KMS-11 (cell line): Measurements from ENCODE around the gene ZNF71.
A peak's percentile ranks its signal among the peaks of the same experiment; 100 is the strongest.

Experiments used
- H2AFZ ChIP-seq: fragments of 200-600 bp; sonication (generic); 2 replicates; pipeline ENCODE4 v1.6.1; 2016; ENCODE audit warnings: antibody characterized with exemption, mixed run types, low read depth
- H3K27ac ChIP-seq: fragments of 200-600 bp; sonication (generic); 2 replicates; pipeline ENCODE4 v1.6.1; 2016; ENCODE audit warnings: mild to moderate bottlenecking, mixed run types
- H3K27me3 ChIP-seq: fragments of 200-600 bp; sonication (generic); 2 replicates; pipeline ENCODE4 v1.6.1; 2017; ENCODE audit warnings: mild to moderate bottlenecking, low read depth, mixed run types, moderate library complexity; ENCODE audit not compliant: insufficient read depth
- H3K36me3 ChIP-seq: fragments of 200-600 bp; sonication (generic); 2 replicates; pipeline ENCODE4 v1.6.1; 2017; ENCODE audit warnings: mild to moderate bottlenecking, mixed run types; ENCODE audit not compliant: insufficient read depth
- H3K4me1 ChIP-seq: fragments of 200-600 bp; sonication (generic); 2 replicates; pipeline ENCODE4 v1.6.1; 2016; ENCODE audit warnings: mild to moderate bottlenecking, low read depth, mixed run types; ENCODE audit not compliant: poor library complexity, severe bottlenecking
- H3K4me2 ChIP-seq: fragments of 200-600 bp; sonication (generic); 2 replicates; pipeline ENCODE4 v1.7.0; 2016; ENCODE audit warnings: mild to moderate bottlenecking, mixed run types
- H3K4me3 ChIP-seq: fragments of 200-600 bp; sonication (generic); IDR thresholded peaks from 2 replicates; pipeline ENCODE4 v1.6.1; 2017; ENCODE audit warnings: low read depth, low read length, mixed read lengths; ENCODE audit not compliant: insufficient read depth
- H3K79me2 ChIP-seq: fragments of 200-600 bp; sonication (generic); 2 replicates; pipeline ENCODE4 v1.6.1; 2016; ENCODE audit warnings: low read depth, mixed run types; ENCODE audit not compliant: insufficient read depth
- H3K9ac ChIP-seq: fragments of 200-600 bp; sonication (generic); 2 replicates; pipeline ENCODE4 v1.6.1; 2016; ENCODE audit warnings: mild to moderate bottlenecking, mixed run types
- H4K20me1 ChIP-seq: fragments of 200-600 bp; sonication (generic); 2 replicates; pipeline ENCODE4 v1.6.1; 2016; ENCODE audit warnings: mild to moderate bottlenecking, mixed run types; ENCODE audit not compliant: insufficient read depth
- CTCF ChIP-seq: fragments of 200-600 bp; sonication (generic); conservative IDR thresholded peaks from 2 replicates; pipeline ENCODE4 v1.6.1; 2017; ENCODE audit warnings: low read depth, mild to moderate bottlenecking, antibody characterized with exemption, low read length, moderate library complexity, mixed read lengths

ZNF71 gene

GRCh38 chr19:56577719-56578602, 17.1 kb upstream of the ZNF71 start:
- TF ChIP-seq CTCF, result no peak
- Histone ChIP-seq H3K27ac (no peak overlapping the region), H3K36me3 (no peaks in the 10 kb centered on the region; the same call in 1 of the 2 replicates), H3K4me3 (no peak overlapping the region), H3K79me2 (no peaks in the 10 kb centered on the region), H3K9ac (no peak overlapping the region), H4K20me1 (no peaks in the 10 kb centered on the region), H3K4me1 (no peaks in the 10 kb centered on the region), H3K4me2 (no peak overlapping the region), H3K27me3 (no peaks in the 10 kb centered on the region), H2AFZ (no peak overlapping the region)

GRCh38 chr19:56594446-56594782, 688 bp upstream of the ZNF71 start:
- Histone ChIP-seq H3K27ac (no peak overlapping the region), H3K4me1 (no peaks in the 10 kb centered on the region), H3K79me2 (peaks cover 5% of the 10 kb centered on the region; the same call in 1 of the 2 replicates), H3K4me3 (no peak overlapping the region), H3K9ac (no peak overlapping the region), H3K4me2 (no peak overlapping the region; the same call in 1 of the 2 replicates), H3K27me3 (no peaks in the 10 kb centered on the region), H2AFZ (peak overlapping the region; percentile 88), H3K36me3 (no peaks in the 10 kb centered on the region), H4K20me1 (no peaks in the 10 kb centered on the region)
- no peak for TF ChIP-seq CTCF

GRCh38 chr19:56595548-56595899, 422 bp downstream of the ZNF71 start:
- Histone ChIP-seq H3K27me3 (no peaks in the 10 kb centered on the region), H3K4me1 (no peaks in the 10 kb centered on the region), H4K20me1 (no peaks in the 10 kb centered on the region), H3K9ac (peak overlapping the region; percentile 54), H3K36me3 (no peaks in the 10 kb centered on the region), H3K79me2 (peaks cover 5% of the 10 kb centered on the region; the same call in 1 of the 2 replicates), H3K4me3 (no peak overlapping the region), H3K27ac (no peak overlapping the region), H2AFZ (peak overlapping the region; percentile 88), H3K4me2 (peak overlapping the region; percentile 57)
- TF ChIP-seq CTCF, result no peak

- peaks cover 5% of the 10 kb centered on the region; the same call in 1 of the 2 replicates for H3K79me2 ChIP-seq
These were observed 1.6 kb downstream of the ZNF71 start for GRCh38 chr19:56596676-56597075.

More at GRCh38 chr19:56596676-56597075, 1.6 kb downstream of the ZNF71 start:
- Histone ChIP-seq H3K27me3 (no peaks in the 10 kb centered on the region), H3K27ac (no peak overlapping the region), H3K4me3 (no peak overlapping the region), H3K4me1 (no peaks in the 10 kb centered on the region), H3K4me2 (no peak overlapping the region), H4K20me1 (no peaks in the 10 kb centered on the region), H2AFZ (no peak overlapping the region), H3K36me3 (no peaks in the 10 kb centered on the region; the same call in 1 of the 2 replicates), H3K9ac (no peak overlapping the region)
- TF ChIP-seq CTCF, result no peak
